H1 (cell line): Measurements from ENCODE around the gene USP36. TPM values are rescaled to one million over a fixed set of nuclear protein-coding genes. Genes with fewer than 3 reads are reported as not detected.

Experiments used
- CTCF ChIA-PET: fragments of 300-600 bp; sonication (Branson Sonifier 250); formaldehyde crosslinking; loops from one replicate; lab custom pipeline; 2021; ENCODE audit not compliant: partially characterized antibody; lab: Charles Lee
- POLR2A ChIA-PET: fragments of 300-600 bp; sonication (Branson Sonifier 250); formaldehyde crosslinking; loops from one replicate; lab custom pipeline; 2021; ENCODE audit warnings: inconsistent platforms; ENCODE audit not compliant: partially characterized antibody; lab: Charles Lee
- DNase-seq, 2 experiments: peaks; one replicate each; pipeline versions ENCODE4 v3.0.0 to v3.0.0-alpha.2; 2010 to 2022; ENCODE audit warnings: low spot score in 2 of 2, low read depth in 1 of 2, mixed read lengths in 1 of 2
- FAIRE-seq: peaks from 2 replicates; lab custom pipeline; 2011; peaks lifted over from hg19 to GRCh38; lab: Jason Lieb, UNC
- H2AFZ ChIP-seq: 2 replicates; pipeline ENCODE4 v1.8.1; 2012; ENCODE audit warnings: low read length, inconsistent platforms
- H2AK5ac ChIP-seq: 2 replicates; pipeline ENCODE4 v1.6.1; 2013; ENCODE audit warnings: low read depth, low read length
- H2BK120ac ChIP-seq: replicated peaks from 2 replicates; pipeline ENCODE3; 2013; ENCODE audit warnings: low read depth, low read length, inconsistent platforms
- H2BK12ac ChIP-seq: 2 replicates; pipeline ENCODE4 v1.6.1; 2013; ENCODE audit warnings: low read depth, low read length
- H2BK15ac ChIP-seq: 2 replicates; pipeline ENCODE4 v1.6.1; 2013; ENCODE audit warnings: low read length
- H2BK20ac ChIP-seq: 2 replicates; pipeline ENCODE4 v1.6.1; 2013; ENCODE audit warnings: low read length
- H2BK5ac ChIP-seq: 2 replicates; pipeline ENCODE4 v1.6.1; 2013; ENCODE audit warnings: low read depth, low read length
- H3K14ac ChIP-seq: 2 replicates; pipeline ENCODE4 v1.6.1; 2013; ENCODE audit warnings: inconsistent platforms; ENCODE audit not compliant: insufficient read length
- H3K18ac ChIP-seq: 2 replicates; pipeline ENCODE4 v1.6.1; 2013; ENCODE audit warnings: low read length; ENCODE audit errors: extremely low read depth
- H3K23ac ChIP-seq: 2 replicates; pipeline ENCODE4 v1.6.1; 2013; ENCODE audit warnings: inconsistent platforms; ENCODE audit not compliant: insufficient read length
- H3K23me2 ChIP-seq: 2 replicates; pipeline ENCODE4 v1.6.1; 2013; ENCODE audit warnings: low read depth, low read length
- H3K27ac ChIP-seq: 2 replicates; pipeline ENCODE4 v1.6.1; 2011; ENCODE audit warnings: low read depth, low read length, inconsistent platforms
- H3K27me3 ChIP-seq, 4 experiments: replicated peaks in 1 of 4; 1 replicate in 1 of 4; 2 replicates in 3 of 4; pipeline versions ENCODE4 v1.6.1 to v1.8.1; 2011 to 2013; ENCODE audit warnings: low read length in 3 of 4, mild to moderate bottlenecking in 3 of 4, inconsistent platforms in 2 of 4, mixed read lengths in 2 of 4, moderate library complexity in 1 of 4; ENCODE audit not compliant: control insufficient read depth in 3 of 4, insufficient read depth in 3 of 4; ENCODE audit errors: extremely low read depth in 1 of 4
- H3K36me3 ChIP-seq, 4 experiments: 2 replicates each; pipeline versions ENCODE4 v1.6.1 to v1.8.1; 2011 to 2013; ENCODE audit warnings: mild to moderate bottlenecking in 4 of 4, low read length in 3 of 4, moderate library complexity in 2 of 4, control low read depth in 1 of 4, inconsistent platforms in 1 of 4; ENCODE audit not compliant: insufficient read depth in 4 of 4, control insufficient read depth in 2 of 4
- H3K4ac ChIP-seq: replicated peaks from 2 replicates; pipeline ENCODE3; 2013; ENCODE audit warnings: low read length, low read depth, mixed read lengths, inconsistent platforms; ENCODE audit not compliant: insufficient read length
- H3K4me1 ChIP-seq, 4 experiments: replicated peaks in 1 of 4; 1 replicate in 1 of 4; 2 replicates in 3 of 4; pipeline versions ENCODE4 v1.6.1 to v1.8.1; 2011 to 2013; ENCODE audit warnings: low read length in 3 of 4, inconsistent platforms in 2 of 4, mixed read lengths in 1 of 4; ENCODE audit not compliant: insufficient read depth in 4 of 4, control insufficient read depth in 3 of 4
- H3K4me2 ChIP-seq, 2 experiments: 2 replicates each; pipeline versions ENCODE4 v1.6.1 to v1.8.1; 2011 to 2013; ENCODE audit warnings: low read depth in 2 of 2, low read length in 2 of 2, control low read depth in 1 of 2, inconsistent platforms in 1 of 2, mild to moderate bottlenecking in 1 of 2; ENCODE audit not compliant: insufficient read depth in 1 of 2
- H3K4me3 ChIP-seq, 4 experiments: fragments of 200-600, 300-600 bp in 1 of 4; sonication (generic), shearing (Covaris generic), sonication (Bioruptor Twin) in 1 of 4; 2 replicates each; pipeline versions ENCODE4 v1.5.1 to v1.8.1; 2011 to 2016; ENCODE audit warnings: low read length in 4 of 4, low read depth in 3 of 4, control low read depth in 2 of 4, inconsistent platforms in 2 of 4, mild to moderate bottlenecking in 2 of 4, mixed read lengths in 1 of 4, moderate library complexity in 1 of 4; ENCODE audit not compliant: insufficient read depth in 2 of 4; ENCODE audit errors: extremely low read depth in 1 of 4
- H3K56ac ChIP-seq: replicated peaks from 2 replicates; pipeline ENCODE3; 2013; ENCODE audit warnings: low read depth, mild to moderate bottlenecking, mixed read lengths, low read length, inconsistent platforms; ENCODE audit not compliant: insufficient read length
- H3K79me1 ChIP-seq: 2 replicates; pipeline ENCODE4 v1.6.1; 2013; ENCODE audit warnings: low read depth, low read length, control low read depth
- H3K79me2 ChIP-seq, 2 experiments: 2 replicates each; pipeline versions ENCODE4 v1.6.1 to v1.8.1; 2012 to 2013; ENCODE audit warnings: low read length in 2 of 2, mild to moderate bottlenecking in 2 of 2, inconsistent platforms in 1 of 2; ENCODE audit not compliant: insufficient read depth in 2 of 2, control insufficient read depth in 1 of 2
- H3K9ac ChIP-seq, 4 experiments: replicated peaks in 1 of 4; 1 replicate in 1 of 4; 2 replicates in 3 of 4; pipeline versions ENCODE4 v1.6.1 to v1.8.1; 2011 to 2013; ENCODE audit warnings: low read depth in 3 of 4, low read length in 3 of 4, control low read depth in 2 of 4, mild to moderate bottlenecking in 2 of 4, moderate library complexity in 2 of 4, inconsistent platforms in 1 of 4; ENCODE audit errors: extremely low read depth in 1 of 4
- H3K9me3 ChIP-seq, 2 experiments: 2 replicates each; pipeline versions ENCODE4 v1.6.1 to v1.8.1; 2012 to 2013; ENCODE audit warnings: mild to moderate bottlenecking in 2 of 2, moderate library complexity in 2 of 2, control low read depth in 1 of 2, inconsistent platforms in 1 of 2, low read depth in 1 of 2, low read length in 1 of 2, mixed read lengths in 1 of 2; ENCODE audit not compliant: insufficient read depth in 2 of 2
- H4K20me1 ChIP-seq, 2 experiments: replicated peaks in 1 of 2; 2 replicates each; pipeline versions ENCODE3 to v1.8.1; 2011 to 2013; ENCODE audit warnings: inconsistent platforms in 2 of 2, low read length in 2 of 2, mild to moderate bottlenecking in 1 of 2; ENCODE audit not compliant: insufficient read depth in 2 of 2, control insufficient read depth in 1 of 2
- H4K5ac ChIP-seq: 2 replicates; pipeline ENCODE4 v1.6.1; 2013; ENCODE audit warnings: low read length, low read depth, mixed read lengths, inconsistent platforms; ENCODE audit not compliant: insufficient read length
- H4K8ac ChIP-seq: 2 replicates; pipeline ENCODE4 v1.8.0; 2013; ENCODE audit warnings: mild to moderate bottlenecking, moderate library complexity, low read length, inconsistent platforms; ENCODE audit not compliant: insufficient read depth; ENCODE audit errors: extremely low read depth
- H4K91ac ChIP-seq: replicated peaks from 2 replicates; pipeline ENCODE3; 2013; ENCODE audit warnings: low read length, mixed read lengths, inconsistent platforms; ENCODE audit not compliant: insufficient read length
- BCL11A ChIP-seq, 2 experiments: IDR thresholded peaks; one replicate each; pipeline ENCODE4 v1.6.1; 2011; ENCODE audit warnings: low read depth in 2 of 2, low read length in 2 of 2, mild to moderate bottlenecking in 2 of 2
- CHD2 ChIP-seq: IDR thresholded peaks from 2 replicates; pipeline ENCODE4 v1.6.1; 2012; ENCODE audit warnings: low read length, improper control_type of control experiment
- SP4 ChIP-seq: IDR thresholded peaks from 2 replicates; pipeline ENCODE4 v1.6.1; 2012; ENCODE audit warnings: low read length, inconsistent platforms
- YY1 ChIP-seq: IDR thresholded peaks from 2 replicates; pipeline ENCODE4 v1.6.1; 2011; ENCODE audit warnings: low read depth, mild to moderate bottlenecking, low read length
- WGBS, 2 experiments: shearing (Covaris generic) in 1 of 2; methylation state at CpG; one replicate each; pipeline versions ENCODE4 v1.1.6 to v1.1.7; 2013 to 2015; ENCODE audit warnings: low lambda C conversion rate in 2 of 2, mixed read lengths in 2 of 2, inconsistent platforms in 1 of 2, low coverage in 1 of 2, missing lambda C conversion rate in 1 of 2; ENCODE audit not compliant: insufficient replicate concordance in 2 of 2, insufficient coverage in 1 of 2, insufficient read length in 1 of 2; ENCODE audit errors: extremely low coverage in 1 of 2, missing lambda C conversion rate in 1 of 2; 5-methylcytosine and 5-hydroxymethylcytosine counted together
- polyA plus RNA-seq, 7 experiments: library from polyadenylated mRNA; depleted of rRNA in 3 of 7; stranded (reverse) in 5 of 7; unstranded in 2 of 7; fragments of >200 nt in 5 of 7; fragments of 200-250 nt in 2 of 7; gene quantifications; 1 replicate in 5 of 7; 2 replicates in 1 of 7; 4 replicates in 1 of 7; pipeline versions ENCODE4 v1.2.1 to v1.2.3, GENCODE V29; 2011 to 2013; ENCODE audit warnings: missing spikeins in 2 of 7, mixed read lengths in 2 of 7
- total RNA-seq: library from RNA; stranded (reverse); fragmentation: NEBNext Ultra II Directional; extraction: Animal tissue kit (Norgen Biotek cat#: 25700); gene quantifications from 2 replicates; pipeline ENCODE4 v1.2.1, GENCODE V29; 2021

USP36 gene
- total and polyA plus RNA-seq, 2 of the 8 experiments (the other 6 are each of a cell fraction or from before 2014, with no cell fraction given), result 40.7 to 67.7 TPM

DNA sequence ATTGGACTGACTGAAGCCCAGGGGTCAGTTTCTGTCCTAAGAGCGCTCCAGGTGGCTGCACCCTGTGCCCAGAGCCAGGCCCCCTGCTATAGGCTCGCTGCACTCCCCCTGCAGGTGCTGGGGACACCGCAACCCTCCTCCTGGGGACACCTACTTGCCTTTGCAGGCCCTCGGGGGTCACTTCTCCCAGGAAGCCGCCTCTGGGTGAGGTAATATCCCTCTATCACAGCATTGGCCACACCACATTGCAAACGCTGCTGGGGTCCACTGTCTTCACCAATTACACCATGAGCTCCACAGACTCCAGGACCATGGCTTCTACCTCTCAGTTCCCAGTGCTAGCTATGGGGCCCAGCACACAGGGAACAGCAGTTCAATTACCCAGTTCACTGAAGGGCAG lies 14.9 kb downstream of the USP36 start:
- H3K14ac ChIP-seq, result no peak overlapping the region
- H2AFZ ChIP-seq, result no peak overlapping the region
- no peak overlapping the region for H2BK5ac ChIP-seq
- H4K91ac ChIP-seq, result no peak overlapping the region
- H2BK12ac ChIP-seq, result no peak overlapping the region
- H2BK120ac ChIP-seq, result no peak overlapping the region
- peaks cover 9 to 15% of the 10 kb centered on the region in 2 experiments for H4K20me1 ChIP-seq
- H3K4me3 ChIP-seq, result no peak overlapping the region
- no peak overlapping the region for H3K56ac ChIP-seq
- H3K27ac ChIP-seq, result no peak overlapping the region
- H3K18ac ChIP-seq, result no peak overlapping the region
- no peaks in the 10 kb centered on the region for H3K27me3 ChIP-seq
- POLR2A ChIA-PET, result no interaction called here
- no peak overlapping the region for H3K23ac ChIP-seq
- WGBS, 2 experiments, result 92% methylated on average over 6 of the region's 6 CpGs; no CpG with 5 or more reads in 1 of the 2 experiments
- peaks cover 39 to 71% (median 66%) of the 10 kb centered on the region in 4 experiments for H3K36me3 ChIP-seq
- no peak overlapping the region for H2BK15ac ChIP-seq
- TF ChIP-seq YY1, result no peak
- TF ChIP-seq CHD2, result no peak
- no peak for TF ChIP-seq SP4
- no peak for TF ChIP-seq BCL11A (IDR thresholded peaks at IDR 0.05; ENCODE audit: low read depth in 2 of 2, low read length in 2 of 2)
- TF ChIP-seq, all 59 proteins: peak for 0
- Histone ChIP-seq H3K4me1 (no peaks in the 10 kb centered on the region), H3K9me3 (no peaks in the 10 kb centered on the region), H2AK5ac (no peak overlapping the region), H3K23me2 (no peaks in the 10 kb centered on the region), H3K4me2 (no peak overlapping the region), H4K8ac (no peak overlapping the region; the same call in 1 of the 2 replicates), H3K9ac (no peak overlapping the region), H2BK20ac (no peak overlapping the region), H3K4ac (no peak overlapping the region), H3K79me2 (peaks cover 0 to 18% of the 10 kb centered on the region in 2 experiments; a peak in 2 of 4 replicates), H3K79me1 (peaks cover 7% of the 10 kb centered on the region), H4K5ac (no peak overlapping the region)
- FAIRE-seq (no peak), DNase-seq (no peak)
- CTCF ChIA-PET, result interaction anchor here (0.6 to 2.9 kb wide), 3 partner anchors 16 to 278 kb away, joined by 3 to 10 read pairs (median 3); partner anchors contain the start of gene USP36
